GM12878 (cell line): ENCODE data around the gene CCN5. TPM values are rescaled to one million over a fixed set of nuclear protein-coding genes. Genes with fewer than 3 reads are reported as not detected.

ENCODE experiments used
- ATAC-seq: fragments of 200-7000 bp; cut with Tn5 transposase; 3 replicates; pipeline ENCODE4 v1.9.1; 2020; ENCODE audit warnings: mild to moderate bottlenecking, moderate library complexity
- BruUV-seq: library from RNA; stranded (reverse); fragments of 400-500 nt; replicated peaks from 2 replicates; lab custom pipeline; 2021; lab: Mats Ljungman, UMichigan
- CTCF ChIA-PET: fragments of 300-600 bp; sonication (Branson Sonifier 250); formaldehyde crosslinking; extraction: SDS; loops from one replicate; lab custom pipeline; 2021; ENCODE audit warnings: inconsistent platforms; lab: Yijun Ruan, JAX
- POLR2A ChIA-PET: fragments of 350-600 bp; formaldehyde crosslinking; extraction: SDS; loops from one replicate; lab custom pipeline; 2021; ENCODE audit warnings: inconsistent platforms; lab: Charles Lee
- RAD21 ChIA-PET: fragments of 300-600 bp; sonication (Branson Sonifier 250); formaldehyde crosslinking; loops from one replicate; lab custom pipeline; 2023; ENCODE audit warnings: antibody characterized with exemption; ENCODE audit not compliant: unreplicated experiment; lab: Charles Lee
- SMC1A ChIA-PET: fragments of 300-600 bp; sonication (Branson Sonifier 250); formaldehyde crosslinking; loops from one replicate; lab custom pipeline; 2023; ENCODE audit not compliant: unreplicated experiment, uncharacterized antibody; lab: Charles Lee
- DNase-seq: peaks from one replicate; pipeline ENCODE4 v3.0.0-alpha.2; 2011; ENCODE audit warnings: low read depth, low spot score
- FAIRE-seq: peaks from 3 replicates; lab custom pipeline; 2011; peaks lifted over from hg19 to GRCh38; lab: Jason Lieb, UNC
- H2AFZ ChIP-seq: 2 replicates; pipeline ENCODE4 v1.6.0; 2011; ENCODE audit warnings: low read depth, low read length, control low read depth; ENCODE audit not compliant: control insufficient read depth
- H3K27ac ChIP-seq: 2 replicates; pipeline ENCODE4 v1.5.1; 2011; ENCODE audit warnings: control low read depth; ENCODE audit not compliant: control insufficient read depth, insufficient read depth
- H3K27me3 ChIP-seq, 2 experiments: replicated peaks in 1 of 2; 2 replicates each; pipeline versions ENCODE4 v1.6.0 to v1.6.1; 2011; ENCODE audit warnings: low read length in 1 of 2; ENCODE audit not compliant: control insufficient read depth in 2 of 2, insufficient read depth in 2 of 2
- H3K36me3 ChIP-seq, 2 experiments: 2 replicates each; pipeline ENCODE4 v1.5.1; 2011; ENCODE audit warnings: low read length in 1 of 2; ENCODE audit not compliant: control insufficient read depth in 2 of 2, insufficient read depth in 2 of 2
- H3K4me1 ChIP-seq: 2 replicates; pipeline ENCODE4 v1.6.1; 2011; ENCODE audit warnings: mild to moderate bottlenecking, low read length, moderate library complexity, mixed read lengths; ENCODE audit not compliant: control insufficient read depth, insufficient read depth
- H3K4me2 ChIP-seq: 2 replicates; pipeline ENCODE4 v1.6.0; 2011; ENCODE audit warnings: control low read depth; ENCODE audit not compliant: control insufficient read depth, insufficient read depth
- H3K4me3 ChIP-seq: fragments of 200-600 bp; sonication (generic); 2 replicates; pipeline ENCODE4 v1.5.1; 2016
- H3K79me2 ChIP-seq: 2 replicates; pipeline ENCODE4 v1.6.0; 2011; ENCODE audit warnings: low read length; ENCODE audit not compliant: control insufficient read depth, insufficient read depth
- H3K9ac ChIP-seq: 2 replicates; pipeline ENCODE4 v1.8.0; 2011; ENCODE audit warnings: low read length, control low read depth, mixed read lengths; ENCODE audit not compliant: control insufficient read depth, insufficient read depth
- H3K9me3 ChIP-seq: replicated peaks from 3 replicates; pipeline ENCODE4 v1.5.1; 2011; ENCODE audit warnings: mild to moderate bottlenecking, low read length; ENCODE audit not compliant: control insufficient read depth, insufficient read depth
- H4K20me1 ChIP-seq: 2 replicates; pipeline ENCODE4 v1.6.0; 2011; ENCODE audit not compliant: control insufficient read depth, insufficient read depth
- BRCA1 ChIP-seq: IDR thresholded peaks from 2 replicates; pipeline ENCODE4 v1.6.1; 2011; ENCODE audit warnings: low read depth, low read length, improper control_type of control experiment
- CEBPB ChIP-seq, 2 experiments: fragments of 150-350 bp in 1 of 2; IDR thresholded peaks; 2 replicates each; pipeline ENCODE4 v1.6.1; 2012 to 2014; ENCODE audit warnings: low read depth in 2 of 2, low read length in 2 of 2, borderline replicate concordance in 1 of 2, inconsistent platforms in 1 of 2
- CHD2 ChIP-seq: IDR thresholded peaks from 2 replicates; pipeline ENCODE4 v1.6.1; 2011; ENCODE audit warnings: low read depth, low read length, improper control_type of control experiment, borderline replicate concordance
- IKZF1 ChIP-seq: fragments of 450-650 bp; conservative IDR thresholded peaks from 2 replicates; pipeline ENCODE4 v1.6.1; 2017; ENCODE audit warnings: antibody characterized with exemption, mild to moderate bottlenecking
- KAT2A ChIP-seq: conservative IDR thresholded peaks from 2 replicates; pipeline ENCODE4 v1.6.1; 2011; ENCODE audit warnings: low read depth, low read length; ENCODE audit not compliant: control insufficient read depth
- MYB ChIP-seq: fragments of 150-350 bp; IDR thresholded peaks from 2 replicates; pipeline ENCODE4 v1.6.1; 2014; ENCODE audit warnings: mild to moderate bottlenecking, low read depth, low read length, borderline replicate concordance
- POLR2A ChIP-seq: IDR thresholded peaks from 2 replicates; pipeline ENCODE4 v1.6.1; 2011; ENCODE audit warnings: low read depth, mild to moderate bottlenecking, low read length
- POLR2AphosphoS2 ChIP-seq: IDR thresholded peaks from 2 replicates; pipeline ENCODE4 v1.6.1; 2011; ENCODE audit warnings: low read depth, mild to moderate bottlenecking, low read length, improper control_type of control experiment, moderate library complexity
- RBBP5 ChIP-seq: fragments of 200-600 bp; sonication (generic); conservative IDR thresholded peaks from 2 replicates; pipeline ENCODE4 v1.6.1; 2016
- SMARCA5 ChIP-seq: fragments of 450-650 bp; IDR thresholded peaks from 2 replicates; pipeline ENCODE4 v1.6.1; 2017; ENCODE audit warnings: mild to moderate bottlenecking
- WGBS: methylation state at CpG from one replicate; pipeline ENCODE4 v1.1.6; 2016; ENCODE audit warnings: low lambda C conversion rate; ENCODE audit not compliant: insufficient replicate concordance, insufficient coverage; ENCODE audit errors: missing lambda C conversion rate; 5-methylcytosine and 5-hydroxymethylcytosine counted together
- in situ Hi-C: fragments of 300-500 bp; cut with MboI; formaldehyde crosslinking; loops from 9 replicates; pipeline ENCODE4 v1.14.3; 2018; ENCODE audit warnings: mixed read lengths
- intact Hi-C: fragments of 100-400 bp; cut with micrococcal nuclease; formaldehyde crosslinking; loops from one replicate; pipeline ENCODE4 v1.14.2; 2022; ENCODE audit not compliant: unreplicated experiment
- polyA plus RNA-seq, 11 experiments: library from polyadenylated mRNA; depleted of rRNA in 4 of 11; unstranded in 6 of 11; stranded (reverse) in 5 of 11; fragments of >200 nt; fragmentation: Nextera tagmentation in 4 of 11; fragmentation: Illumina TruSeq in 1 of 11; extraction: Ambion mirVana in 4 of 11; extraction: Trizol in 1 of 11; gene quantifications; 1 replicate in 1 of 11; 2 replicates in 10 of 11; pipeline versions ENCODE4 v1.2.1 to v1.2.3, GENCODE V29; 2011 to 2016; ENCODE audit warnings: inconsistent platforms in 2 of 11, missing spikeins in 2 of 11, low read depth in 1 of 11
- total RNA-seq, 4 experiments: library from RNA; depleted of rRNA in 3 of 4; stranded (reverse); fragments of >200 nt in 3 of 4; fragmentation: Illumina TruSeq in 1 of 4; extraction: Trizol in 1 of 4; gene quantifications; 2 replicates each; pipeline versions ENCODE4 v1.2.1 to v1.2.3, GENCODE V29; 2013 to 2021
- TF ChIP-seq, protein P1 (sequence below): fragments of 450-650 bp; IDR thresholded peaks from 2 replicates; pipeline ENCODE4 v1.6.1; 2018; ENCODE audit warnings: mild to moderate bottlenecking, low read depth, moderate library complexity; ENCODE audit not compliant: partially characterized antibody
- TF ChIP-seq, protein P2 (sequence below): fragments of 450-650 bp; IDR thresholded peaks from 2 replicates; pipeline ENCODE4 v1.6.1; 2016; ENCODE audit warnings: mild to moderate bottlenecking

CCN5 gene
- total and polyA plus RNA-seq, 10 of the 15 experiments (the other 5 are each of a cell fraction or from before 2014, with no cell fraction given), result 0.14 to 0.15 TPM; not detected in 8

DNA sequence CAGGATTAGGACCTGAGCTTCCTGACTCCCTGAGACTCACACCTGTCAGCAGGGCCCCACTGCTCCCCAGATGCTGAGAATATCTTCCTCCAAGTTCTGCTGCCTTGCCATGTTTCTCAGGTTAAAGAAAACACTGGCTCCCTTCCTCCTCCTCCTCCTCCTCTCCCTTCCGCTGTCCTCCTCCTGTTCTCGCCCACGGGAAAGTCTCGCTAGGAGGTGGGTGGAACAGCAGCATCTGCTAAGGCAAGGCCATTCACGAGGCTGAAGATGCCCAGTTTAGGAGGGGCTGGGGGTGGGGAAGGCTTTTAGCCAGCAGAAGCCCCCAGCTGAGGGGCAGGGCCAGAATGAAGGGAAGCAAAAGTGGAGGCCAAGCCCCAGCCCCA, 54.3 kb downstream of the CCN5 start:
- H2AFZ ChIP-seq, result no peak overlapping the region
- no peak overlapping the region for H3K4me3 ChIP-seq
- CTCF ChIA-PET, result interaction anchor here (0.8 kb wide), 1 partner anchor 87 kb away, joined by 3 read pairs; no protein-coding TSS in a partner anchor

More for the DNA sequence above, 54.3 kb downstream of the CCN5 start:
- no peaks in the 10 kb centered on the region for H4K20me1 ChIP-seq
- TF ChIP-seq POLR2AphosphoS2, result no peak
- no peak for TF ChIP-seq CHD2
- TF ChIP-seq SMARCA5, result no peak
- TF ChIP-seq, protein P1, sequence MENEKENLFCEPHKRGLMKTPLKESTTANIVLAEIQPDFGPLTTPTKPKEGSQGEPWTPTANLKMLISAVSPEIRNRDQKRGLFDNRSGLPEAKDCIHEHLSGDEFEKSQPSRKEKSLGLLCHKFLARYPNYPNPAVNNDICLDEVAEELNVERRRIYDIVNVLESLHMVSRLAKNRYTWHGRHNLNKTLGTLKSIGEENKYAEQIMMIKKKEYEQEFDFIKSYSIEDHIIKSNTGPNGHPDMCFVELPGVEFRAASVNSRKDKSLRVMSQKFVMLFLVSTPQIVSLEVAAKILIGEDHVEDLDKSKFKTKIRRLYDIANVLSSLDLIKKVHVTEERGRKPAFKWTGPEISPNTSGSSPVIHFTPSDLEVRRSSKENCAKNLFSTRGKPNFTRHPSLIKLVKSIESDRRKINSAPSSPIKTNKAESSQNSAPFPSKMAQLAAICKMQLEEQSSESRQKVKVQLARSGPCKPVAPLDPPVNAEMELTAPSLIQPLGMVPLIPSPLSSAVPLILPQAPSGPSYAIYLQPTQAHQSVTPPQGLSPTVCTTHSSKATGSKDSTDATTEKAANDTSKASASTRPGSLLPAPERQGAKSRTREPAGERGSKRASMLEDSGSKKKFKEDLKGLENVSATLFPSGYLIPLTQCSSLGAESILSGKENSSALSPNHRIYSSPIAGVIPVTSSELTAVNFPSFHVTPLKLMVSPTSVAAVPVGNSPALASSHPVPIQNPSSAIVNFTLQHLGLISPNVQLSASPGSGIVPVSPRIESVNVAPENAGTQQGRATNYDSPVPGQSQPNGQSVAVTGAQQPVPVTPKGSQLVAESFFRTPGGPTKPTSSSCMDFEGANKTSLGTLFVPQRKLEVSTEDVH, result no peak
- no peak for TF ChIP-seq KAT2A
- no peak for TF ChIP-seq MYB
- no peak for TF ChIP-seq CEBPB (IDR thresholded peaks at IDR 0.05; ENCODE audit: borderline replicate concordance in 1 of 2, low read depth in 2 of 2, low read length in 2 of 2)
- no peak for TF ChIP-seq BRCA1
- no peak for TF ChIP-seq RBBP5
- no peak for TF ChIP-seq IKZF1
- no peak for TF ChIP-seq POLR2A
- TF ChIP-seq, protein P2, sequence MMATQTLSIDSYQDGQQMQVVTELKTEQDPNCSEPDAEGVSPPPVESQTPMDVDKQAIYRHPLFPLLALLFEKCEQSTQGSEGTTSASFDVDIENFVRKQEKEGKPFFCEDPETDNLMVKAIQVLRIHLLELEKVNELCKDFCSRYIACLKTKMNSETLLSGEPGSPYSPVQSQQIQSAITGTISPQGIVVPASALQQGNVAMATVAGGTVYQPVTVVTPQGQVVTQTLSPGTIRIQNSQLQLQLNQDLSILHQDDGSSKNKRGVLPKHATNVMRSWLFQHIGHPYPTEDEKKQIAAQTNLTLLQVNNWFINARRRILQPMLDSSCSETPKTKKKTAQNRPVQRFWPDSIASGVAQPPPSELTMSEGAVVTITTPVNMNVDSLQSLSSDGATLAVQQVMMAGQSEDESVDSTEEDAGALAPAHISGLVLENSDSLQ, result no peak
- RAD21 ChIA-PET, result no interaction called here
- H3K27me3 ChIP-seq, result peaks cover 0 to 1% of the 10 kb centered on the region in 2 experiments; a peak in 1 of 4 replicates
- POLR2A ChIA-PET, result no interaction called here
- no peak overlapping the region for H3K27ac ChIP-seq
- no peaks in the 10 kb centered on the region for H3K36me3 ChIP-seq
- no peaks in the 10 kb centered on the region for H3K79me2 ChIP-seq
- no peak overlapping the region for H3K9ac ChIP-seq
- no peak overlapping the region for H3K4me2 ChIP-seq
- in situ Hi-C loops, result no loop called here
- BruUV-seq, result no TSS peak
- FAIRE-seq, result no peak
- intact Hi-C loops, result no loop called here
- ATAC-seq, result no peak
- WGBS, result 5% methylated on average over 5 of the region's 5 CpGs
- SMC1A ChIA-PET, result no interaction called here
- no peak for DNase-seq
- no peaks in the 10 kb centered on the region; the same call in 1 of the 2 replicates for H3K4me1 ChIP-seq
- no peaks in the 10 kb centered on the region for H3K9me3 ChIP-seq
